ENCODE results near the gene SPATA20. TPM values are rescaled to one million over a fixed set of nuclear protein-coding genes. Genes with fewer than 3 reads are reported as not detected.

SPATA20 gene
- total RNA-seq, 1 experiment from 2014 or later = 59.1 TPM

GRCh38 chr17:50569592-50569991, 22.6 kb downstream of the SPATA20 start:
- DNase-seq (ENCODE audit: low spot score) = no peak
- in situ Hi-C loops (cut with HindIII; ENCODE audit: low sequenced_read_pairs) = no loop called here

GRCh38 chr17:50570032-50570431, 23.1 kb downstream of the SPATA20 start:
- DNase-seq (ENCODE audit: low spot score) = no peak
- in situ Hi-C loops (cut with HindIII; ENCODE audit: low sequenced_read_pairs) = no loop called here

GRCh38 chr17:50570528-50570927, 23.6 kb downstream of the SPATA20 start:
- in situ Hi-C loops (cut with HindIII; ENCODE audit: low sequenced_read_pairs) = no loop called here
- no peak for DNase-seq (ENCODE audit: low spot score)

- in situ Hi-C loops (cut with HindIII; ENCODE audit: low sequenced_read_pairs) = no loop called here
- DNase-seq (ENCODE audit: low spot score) = no peak
Observed at GRCh38 chr17:50571681-50572080, 24.7 kb downstream of the SPATA20 start.

- in situ Hi-C loops (cut with HindIII; ENCODE audit: low sequenced_read_pairs) = no loop called here
- DNase-seq (ENCODE audit: low spot score) = no peak
Observed at GRCh38 chr17:50572541-50572940, 25.6 kb downstream of the SPATA20 start.

GRCh38 chr17:50573866-50574611, 27.1 kb downstream of the SPATA20 start:
- no peak for DNase-seq (ENCODE audit: low spot score)
- in situ Hi-C loops (cut with HindIII; ENCODE audit: low sequenced_read_pairs) = no loop called here

GRCh38 chr17:50575581-50576210, 28.7 kb downstream of the SPATA20 start:
- no peak for DNase-seq (ENCODE audit: low spot score)

GRCh38 chr17:50576864-50577263, 29.9 kb downstream of the SPATA20 start:
- in situ Hi-C loops (cut with HindIII; ENCODE audit: low sequenced_read_pairs) = no loop called here
- no peak for DNase-seq (ENCODE audit: low spot score)

More at GRCh38 chr17:50575581-50576210, 28.7 kb downstream of the SPATA20 start:
- in situ Hi-C loops (cut with HindIII; ENCODE audit: low sequenced_read_pairs) = no loop called here

GRCh38 chr17:50577451-50577954, 30.5 kb downstream of the SPATA20 start:
- DNase-seq (ENCODE audit: low spot score) = no peak
- in situ Hi-C loops (cut with HindIII; ENCODE audit: low sequenced_read_pairs) = no loop called here

- in situ Hi-C loops (cut with HindIII; ENCODE audit: low sequenced_read_pairs) = no loop called here
Observed at GRCh38 chr17:50578173-50578572, 31.2 kb downstream of the SPATA20 start.

GRCh38 chr17:50579399-50579798, 32.4 kb downstream of the SPATA20 start:
- in situ Hi-C loops (cut with HindIII; ENCODE audit: low sequenced_read_pairs) = no loop called here
- DNase-seq (ENCODE audit: low spot score) = no peak

More at GRCh38 chr17:50578173-50578572, 31.2 kb downstream of the SPATA20 start:
- no peak for DNase-seq (ENCODE audit: low spot score)

GRCh38 chr17:50580646-50581045, 33.7 kb downstream of the SPATA20 start:
- in situ Hi-C loops (cut with HindIII; ENCODE audit: low sequenced_read_pairs) = no loop called here
- DNase-seq (ENCODE audit: low spot score) = no peak

- in situ Hi-C loops (cut with HindIII; ENCODE audit: low sequenced_read_pairs) = no loop called here
- no peak for DNase-seq (ENCODE audit: low spot score)
Observed at GRCh38 chr17:50581316-50581715, 34.3 kb downstream of the SPATA20 start.

- in situ Hi-C loops (cut with HindIII; ENCODE audit: low sequenced_read_pairs) = no loop called here
Observed at GRCh38 chr17:50582741-50583140, 35.8 kb downstream of the SPATA20 start.

GRCh38 chr17:50583641-50584040, 36.7 kb downstream of the SPATA20 start:
- in situ Hi-C loops (cut with HindIII; ENCODE audit: low sequenced_read_pairs) = no loop called here
- no peak for DNase-seq (ENCODE audit: low spot score)

More at GRCh38 chr17:50582741-50583140, 35.8 kb downstream of the SPATA20 start:
- DNase-seq (ENCODE audit: low spot score) = no peak

- in situ Hi-C loops (cut with HindIII; ENCODE audit: low sequenced_read_pairs) = no loop called here
Observed at GRCh38 chr17:50584116-50584515, 37.1 kb downstream of the SPATA20 start.

GRCh38 chr17:50584749-50585148, 37.8 kb downstream of the SPATA20 start:
- no peak for DNase-seq (ENCODE audit: low spot score)
- in situ Hi-C loops (cut with HindIII; ENCODE audit: low sequenced_read_pairs) = no loop called here

More at GRCh38 chr17:50584116-50584515, 37.1 kb downstream of the SPATA20 start:
- DNase-seq (ENCODE audit: low spot score) = no peak

GRCh38 chr17:50585346-50585745, 38.4 kb downstream of the SPATA20 start:
- in situ Hi-C loops (cut with HindIII; ENCODE audit: low sequenced_read_pairs) = no loop called here
- no peak for DNase-seq (ENCODE audit: low spot score)

- DNase-seq (ENCODE audit: low spot score) = no peak
- in situ Hi-C loops (cut with HindIII; ENCODE audit: low sequenced_read_pairs) = no loop called here
Observed at GRCh38 chr17:50585891-50586290, 38.9 kb downstream of the SPATA20 start.

GRCh38 chr17:50586421-50587247, 39.7 kb downstream of the SPATA20 start:
- in situ Hi-C loops (cut with HindIII; ENCODE audit: low sequenced_read_pairs) = no loop called here
- DNase-seq (ENCODE audit: low spot score) = no peak

Measured in G401 (cell line).